Measurements from ENCODE around the gene WLS.
"Not testable (repeated sequence)": the region's sequence is repeated elsewhere in the genome, so short reads cannot be mapped to it uniquely, and the experiment has no call there.

The WLS gene

GRCh38 chr1:68269637-68270430 lies 37.5 kb upstream of the WLS start (continued):
- TF ChIP-seq CSDC2 (CRISPR knock-in tag; IDR thresholded peaks at IDR 0.05): no peak
- no peak for TF ChIP-seq PATZ1 (CRISPR knock-in tag; IDR thresholded peaks at IDR 0.05; ENCODE audit: borderline replicate concordance)

GRCh38 chr1:68268896-68269483 lies 36.7 kb upstream of the WLS start:
- ATAC-seq: no peak
- TF ChIP-seq ZNF565 (CRISPR knock-in tag; conservative IDR thresholded peaks at IDR 0.05; ENCODE audit: low read depth) (no peak), ZNF70 (CRISPR knock-in tag; IDR thresholded peaks at IDR 0.05) (no peak), TSHZ2 (CRISPR knock-in tag; IDR thresholded peaks at IDR 0.05) (no peak), ZNF8 (CRISPR knock-in tag; IDR thresholded peaks at IDR 0.05) (no peak), ZC3H10 (CRISPR knock-in tag; IDR thresholded peaks at IDR 0.05) (no peak), BACH2 (CRISPR knock-in tag; IDR thresholded peaks at IDR 0.05; ENCODE audit: borderline replicate concordance) (no peak), ZFP3 (CRISPR knock-in tag; IDR thresholded peaks at IDR 0.05) (no peak), ARNTL (CRISPR knock-in tag; IDR thresholded peaks at IDR 0.05; ENCODE audit: borderline replicate concordance, low read depth) (no peak), CSRNP3 (CRISPR knock-in tag; IDR thresholded peaks at IDR 0.05) (no peak), ISL1 (CRISPR knock-in tag; IDR thresholded peaks at IDR 0.05) (no peak)

DNA sequence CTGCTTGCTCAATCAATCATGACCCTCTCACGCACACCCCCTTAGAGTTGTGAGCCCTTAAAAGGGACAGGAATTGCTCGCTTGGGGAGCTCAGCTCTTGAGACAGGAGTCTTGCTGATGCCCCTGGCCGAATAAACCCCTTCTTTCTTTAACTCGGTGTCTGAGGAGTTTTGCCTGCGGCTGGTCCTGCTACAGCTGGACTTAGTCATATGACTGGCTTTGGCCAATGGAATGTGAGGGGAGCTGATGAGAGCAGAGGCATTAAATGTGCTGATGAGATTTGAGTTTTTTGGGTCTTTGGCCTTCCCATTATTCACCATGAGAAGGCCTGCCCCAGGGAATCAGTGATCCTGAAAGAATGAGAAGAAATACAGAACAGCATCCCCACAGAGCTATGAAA lies 24.5 kb upstream of the WLS start:
- not testable (repeated sequence) for ATAC-seq

GRCh38 chr1:68255301-68255700 lies 23.0 kb upstream of the WLS start:
- TF ChIP-seq, protein P1, sequence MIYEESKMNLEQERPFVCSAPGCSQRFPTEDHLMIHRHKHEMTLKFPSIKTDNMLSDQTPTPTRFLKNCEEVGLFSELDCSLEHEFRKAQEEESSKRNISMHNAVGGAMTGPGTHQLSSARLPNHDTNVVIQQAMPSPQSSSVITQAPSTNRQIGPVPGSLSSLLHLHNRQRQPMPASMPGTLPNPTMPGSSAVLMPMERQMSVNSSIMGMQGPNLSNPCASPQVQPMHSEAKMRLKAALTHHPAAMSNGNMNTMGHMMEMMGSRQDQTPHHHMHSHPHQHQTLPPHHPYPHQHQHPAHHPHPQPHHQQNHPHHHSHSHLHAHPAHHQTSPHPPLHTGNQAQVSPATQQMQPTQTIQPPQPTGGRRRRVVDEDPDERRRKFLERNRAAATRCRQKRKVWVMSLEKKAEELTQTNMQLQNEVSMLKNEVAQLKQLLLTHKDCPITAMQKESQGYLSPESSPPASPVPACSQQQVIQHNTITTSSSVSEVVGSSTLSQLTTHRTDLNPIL (CRISPR knock-in tag; IDR thresholded peaks at IDR 0.05; ENCODE audit: low read depth): no peak
- TF ChIP-seq CSRNP3 (CRISPR knock-in tag; IDR thresholded peaks at IDR 0.05) (no peak), SNAI2 (CRISPR knock-in tag; IDR thresholded peaks at IDR 0.05) (no peak), TOX (CRISPR knock-in tag; IDR thresholded peaks at IDR 0.05; ENCODE audit: borderline replicate concordance) (no peak), GLIS3 (CRISPR knock-in tag; IDR thresholded peaks at IDR 0.05) (no peak), ZFP3 (CRISPR knock-in tag; IDR thresholded peaks at IDR 0.05) (no peak)
- no peak for ATAC-seq
